NB4 (cell line): ENCODE measurements around the gene SRRM1.

Source experiments
- CTCF ChIP-seq: IDR thresholded peaks from one replicate; pipeline ENCODE4 v1.5.1; 2012; ENCODE audit warnings: low read depth, low read length
- MYC ChIP-seq: IDR thresholded peaks from 2 replicates; pipeline ENCODE4 v1.6.1; 2011; ENCODE audit warnings: low read depth, low read length
- POLR2A ChIP-seq: IDR thresholded peaks from 2 replicates; pipeline ENCODE4 v1.6.1; 2011; ENCODE audit warnings: mild to moderate bottlenecking; ENCODE audit not compliant: insufficient read length; ENCODE audit errors: extremely low read depth

DNA sequence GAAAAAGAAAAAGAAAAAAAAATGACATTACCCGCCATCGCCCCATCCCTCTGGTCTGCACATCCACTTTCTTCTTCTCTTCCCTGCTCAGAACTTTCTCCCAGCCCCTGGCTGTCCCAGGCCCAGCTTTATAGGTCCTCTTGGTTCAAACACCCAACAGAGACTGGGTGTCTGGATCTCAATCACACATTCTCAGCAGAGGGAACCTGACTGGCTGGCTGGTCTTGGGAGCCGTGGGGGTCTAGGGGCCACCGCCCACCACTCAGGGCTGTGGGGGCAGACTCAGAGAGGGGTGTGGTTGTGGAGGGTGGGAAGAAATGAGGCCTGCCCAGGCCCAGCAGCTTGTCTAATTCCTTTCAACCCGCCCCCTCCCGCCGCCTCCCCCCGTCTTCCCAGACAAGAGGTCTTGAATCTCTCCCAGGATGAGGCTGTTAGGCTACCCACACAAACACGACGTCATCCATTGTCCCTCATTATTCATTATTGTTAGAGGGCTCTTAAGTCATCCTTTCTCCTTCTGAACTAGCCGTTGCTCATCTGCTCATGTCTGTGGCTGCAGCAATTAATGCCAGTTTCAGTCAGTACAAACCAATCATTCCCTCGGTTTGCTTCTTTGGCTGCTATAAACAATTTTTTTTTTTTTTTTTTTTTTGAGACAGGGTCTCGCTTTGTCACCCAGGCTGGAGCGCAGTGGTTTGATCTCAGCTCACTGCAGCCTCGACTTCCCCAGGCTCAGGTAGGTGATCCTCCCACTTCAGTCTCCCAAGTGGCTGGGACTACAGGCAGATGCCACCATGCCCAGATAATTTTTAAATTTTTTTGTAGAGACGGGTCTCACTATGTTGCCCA, 61.5 kb downstream of the SRRM1 start:
- TF ChIP-seq MYC: no peak
- no peak for TF ChIP-seq CTCF
- no peak for TF ChIP-seq POLR2A
